HepG2 (cell line): ENCODE measurements around the gene SLC15A5. TPM values are rescaled to one million over a fixed set of nuclear protein-coding genes. Genes with fewer than 3 reads are reported as not detected.

ENCODE experiments used
- ATAC-seq: fragments of 200-7000 bp; cut with Tn5 transposase; 3 replicates; pipeline ENCODE4 v1.9.1; 2020; ENCODE audit warnings: mild to moderate bottlenecking, moderate library complexity
- BruUV-seq: library from RNA; stranded (reverse); fragments of 400-500 nt; replicated peaks from 2 replicates; lab custom pipeline; 2021; lab: Mats Ljungman, UMichigan
- CTCF ChIA-PET: fragments of 300-600 bp; formaldehyde crosslinking; extraction: SDS; loops from one replicate; lab custom pipeline; 2021; ENCODE audit warnings: low total read pairs, inconsistent platforms, low intra/inter-chr PET ratio; lab: Yijun Ruan, JAX
- POLR2A ChIA-PET: fragments of 350-600 bp; sonication (Branson Sonifier 250); formaldehyde crosslinking; loops from one replicate; lab custom pipeline; 2020; ENCODE audit warnings: antibody characterized with exemption, inconsistent platforms; lab: Yijun Ruan, JAX
- DNase-seq: peaks from one replicate; pipeline ENCODE4 v3.0.0-alpha.2; 2015; ENCODE audit warnings: low spot score
- FAIRE-seq: peaks from 3 replicates; lab custom pipeline; 2011; peaks lifted over from hg19 to GRCh38; lab: Jason Lieb, UNC
- H2AFZ ChIP-seq: one replicate; pipeline ENCODE4 v1.6.1; 2011; ENCODE audit warnings: low read length, inconsistent platforms
- H3K27ac ChIP-seq: fragments of 300-600 bp; 3 replicates; pipeline ENCODE4 v1.8.0; 2011; ENCODE audit warnings: mixed run types, mild to moderate bottlenecking, mixed read lengths, low read length, inconsistent platforms; ENCODE audit not compliant: insufficient read depth; ENCODE audit errors: extremely low read length
- H3K27me3 ChIP-seq, 2 experiments: fragments of 200-600 bp in 1 of 2; 2 replicates in 1 of 2; 3 replicates in 1 of 2; pipeline versions ENCODE4 v1.6.0 to v1.8.0; 2011; ENCODE audit warnings: low read length in 2 of 2, mild to moderate bottlenecking in 2 of 2, moderate library complexity in 2 of 2, inconsistent platforms in 1 of 2; ENCODE audit not compliant: insufficient read depth in 2 of 2, control insufficient read depth in 1 of 2
- H3K36me3 ChIP-seq, 2 experiments: fragments of 200-600 bp in 1 of 2; replicated peaks in 1 of 2; 2 replicates in 1 of 2; 3 replicates in 1 of 2; pipeline versions ENCODE4 v1.5.1 to v1.8.0; 2011; ENCODE audit warnings: low read length in 2 of 2, inconsistent platforms in 1 of 2; ENCODE audit not compliant: insufficient read depth in 2 of 2, control insufficient read depth in 1 of 2
- H3K4me1 ChIP-seq: 2 replicates; pipeline ENCODE4 v1.5.1; 2012; ENCODE audit warnings: low read length, inconsistent platforms; ENCODE audit not compliant: insufficient read depth
- H3K4me2 ChIP-seq: 2 replicates; pipeline ENCODE4 v1.6.0; 2011; ENCODE audit warnings: low read depth, low read length, inconsistent platforms
- H3K4me3 ChIP-seq, 3 experiments: fragments of 200-600 bp in 1 of 3; sonication (generic), shearing (Covaris generic) in 1 of 3; replicated peaks in 1 of 3; 2 replicates each; pipeline ENCODE4 v1.5.1; 2011 to 2016; ENCODE audit warnings: low read length in 3 of 3, inconsistent platforms in 2 of 3, low read depth in 2 of 3, mild to moderate bottlenecking in 2 of 3, control low read depth in 1 of 3, mixed read lengths in 1 of 3; ENCODE audit not compliant: insufficient read depth in 1 of 3
- H3K79me2 ChIP-seq: one replicate; pipeline ENCODE4 v1.6.1; 2011; ENCODE audit warnings: low read length, inconsistent platforms; ENCODE audit not compliant: insufficient read depth
- H3K9ac ChIP-seq: 2 replicates; pipeline ENCODE4 v1.6.0; 2011; ENCODE audit warnings: mild to moderate bottlenecking, low read depth, low read length, inconsistent platforms; ENCODE audit not compliant: insufficient read depth
- H3K9me3 ChIP-seq: 2 replicates; pipeline ENCODE4 v1.5.1; 2012; ENCODE audit warnings: mild to moderate bottlenecking, low read length
- H4K20me1 ChIP-seq: 2 replicates; pipeline ENCODE4 v1.6.0; 2011; ENCODE audit warnings: inconsistent platforms, mild to moderate bottlenecking, low read length, moderate library complexity; ENCODE audit not compliant: insufficient read depth
- HOXA3 ChIP-seq: sonication (generic); formaldehyde crosslinking; IDR thresholded peaks from 2 replicates; pipeline ENCODE4 v1.5.0; 2020; ENCODE audit warnings: missing genetic modification reagents
- PREB ChIP-seq: sonication (generic); formaldehyde crosslinking; IDR thresholded peaks from 2 replicates; pipeline ENCODE4 v1.4.0; 2020; ENCODE audit warnings: missing genetic modification reagents
- SAFB2 ChIP-seq: sonication (generic); formaldehyde crosslinking; IDR thresholded peaks from 2 replicates; pipeline ENCODE4 v1.5.1; 2020; ENCODE audit warnings: missing genetic modification reagents, low read depth, mild to moderate bottlenecking, borderline replicate concordance
- ZBTB38 ChIP-seq: sonication (generic); formaldehyde crosslinking; IDR thresholded peaks from 2 replicates; pipeline ENCODE4 v1.5.1; 2020; ENCODE audit warnings: mild to moderate bottlenecking, missing genetic modification reagents
- ZNF18 ChIP-seq: sonication (generic); formaldehyde crosslinking; IDR thresholded peaks from 2 replicates; pipeline ENCODE4 v1.8.0; 2022; ENCODE audit warnings: mild to moderate bottlenecking, missing genetic modification reagents; ENCODE audit not compliant: insufficient replicate concordance
- ZNF546 ChIP-seq: sonication (generic); formaldehyde crosslinking; conservative IDR thresholded peaks from 2 replicates; pipeline ENCODE4 v1.8.1; 2023; ENCODE audit warnings: mild to moderate bottlenecking, missing genetic modification reagents
- ZNF644 ChIP-seq: IDR thresholded peaks from 2 replicates; pipeline ENCODE4 v1.6.1; 2016; ENCODE audit warnings: low read depth
- ZNF678 ChIP-seq: sonication (generic); formaldehyde crosslinking; IDR thresholded peaks from 2 replicates; pipeline ENCODE4 v1.4.0; 2020; ENCODE audit warnings: mild to moderate bottlenecking, missing genetic modification reagents
- ZSCAN5A ChIP-seq: sonication (generic); formaldehyde crosslinking; IDR thresholded peaks from 2 replicates; pipeline ENCODE4 v1.8.0; 2022; ENCODE audit warnings: mild to moderate bottlenecking, missing genetic modification reagents, borderline replicate concordance
- WGBS: methylation state at CpG from one replicate; pipeline ENCODE4 v1.1.6; 2017; ENCODE audit warnings: low lambda C conversion rate; 5-methylcytosine and 5-hydroxymethylcytosine counted together
- in situ Hi-C: cut with HindIII; loops from 2 replicates; pipeline ENCODE4 v1.10.0; 2017; ENCODE audit warnings: low pct_unique_long_range_greater_than_20kb; ENCODE audit not compliant: extremely low pct_ligation_motif_present
- intact Hi-C: fragments of 100-400 bp; cut with micrococcal nuclease; formaldehyde crosslinking; loops from one replicate; pipeline ENCODE4 v1.10.0; 2022; ENCODE audit not compliant: unreplicated experiment
- polyA plus RNA-seq, 8 experiments: library from polyadenylated mRNA; depleted of rRNA in 3 of 8; stranded (reverse) in 7 of 8; unstranded in 1 of 8; fragments of >200 nt; fragmentation: Illumina TruSeq in 4 of 8; extraction: Trizol in 4 of 8; gene quantifications; 2 replicates each; pipeline versions ENCODE4 v1.2.1 to v1.2.3, GENCODE V29; 2011 to 2016; ENCODE audit warnings: low read depth in 4 of 8, missing spikeins in 1 of 8, mixed read lengths in 1 of 8; ENCODE audit not compliant: insufficient read depth in 1 of 8
- total RNA-seq, 5 experiments: library from RNA; depleted of rRNA; stranded (reverse); fragments of >200 nt; fragmentation: Illumina TruSeq; extraction: Trizol; gene quantifications; 2 replicates each; pipeline ENCODE4 v1.2.3, GENCODE V29; 2016; ENCODE audit warnings: low read depth in 1 of 5

SLC15A5 gene
- total and polyA plus RNA-seq, 2 of the 13 experiments (the other 11 are each of a cell fraction or from before 2014, with no cell fraction given), result not detected

GRCh38 chr12:16282978-16283377 is 5.5 kb upstream of the SLC15A5 start:
- no TSS peak for BruUV-seq
- 3% methylated on average over 2 of the region's 2 CpGs for WGBS
- CTCF ChIA-PET, result no interaction called here

GRCh38 chr12:16282081-16282480 is 4.6 kb upstream of the SLC15A5 start:
- POLR2A ChIA-PET, result no interaction called here
- H3K79me2 ChIP-seq, result no peaks in the 10 kb centered on the region
- H3K4me2 ChIP-seq, result no peak overlapping the region
- H4K20me1 ChIP-seq, result no peaks in the 10 kb centered on the region
- H3K27me3 ChIP-seq, result no peaks in the 10 kb centered on the region
- no peaks in the 10 kb centered on the region for H3K36me3 ChIP-seq
- H3K9me3 ChIP-seq, result no peaks in the 10 kb centered on the region
- CTCF ChIA-PET, result no interaction called here
- 4% methylated on average over 2 of the region's 2 CpGs for WGBS
- BruUV-seq, result no TSS peak
- H2AFZ ChIP-seq, result no peak overlapping the region
- H3K4me1 ChIP-seq, result no peaks in the 10 kb centered on the region
- H3K27ac ChIP-seq, result no peak overlapping the region
- intact Hi-C loops, result loop anchor here (1.0 kb wide), 1 partner anchor 40 kb away; no protein-coding TSS in a partner anchor
- no peak overlapping the region for H3K9ac ChIP-seq
- DNase-seq (no peak), FAIRE-seq (no peak), ATAC-seq (no peak)
- in situ Hi-C loops, result no loop called here
- H3K4me3 ChIP-seq, result no peak overlapping the region
- TF ChIP-seq ZNF18, result no peak
- no peak for TF ChIP-seq ZNF678 (CRISPR knock-in tag)
- no peak for TF ChIP-seq ZNF546 (CRISPR knock-in tag)
- TF ChIP-seq ZSCAN5A (CRISPR knock-in tag), result no peak

More at GRCh38 chr12:16282978-16283377, 5.5 kb upstream of the SLC15A5 start:
- Histone ChIP-seq H3K27me3 (no peaks in the 10 kb centered on the region), H2AFZ (no peak overlapping the region), H3K79me2 (no peaks in the 10 kb centered on the region), H3K9ac (no peak overlapping the region), H3K36me3 (no peaks in the 10 kb centered on the region), H3K27ac (no peak overlapping the region), H4K20me1 (no peaks in the 10 kb centered on the region), H3K4me3 (no peak overlapping the region), H3K4me2 (no peak overlapping the region), H3K4me1 (no peaks in the 10 kb centered on the region), H3K9me3 (no peaks in the 10 kb centered on the region)
- in situ Hi-C loops (no loop called here), intact Hi-C loops (loop anchor here (1.0 kb wide), 1 partner anchor 41 kb away; no protein-coding TSS in a partner anchor)
- POLR2A ChIA-PET, result no interaction called here
- FAIRE-seq (no peak), ATAC-seq (no peak), DNase-seq (no peak)
- TF ChIP-seq SAFB2 (CRISPR knock-in tag) (no peak), PREB (CRISPR knock-in tag) (no peak), HOXA3 (CRISPR knock-in tag) (no peak), ZBTB38 (no peak), ZNF644 (no peak)
